K562 (cell line): ENCODE data around the gene GOLIM4. TPM values are rescaled to one million over a fixed set of nuclear protein-coding genes. Genes with fewer than 3 reads are reported as not detected.

Experiments
- ATF1 ChIP-seq, 2 experiments: fragments of 450-650 bp in 1 of 2; IDR thresholded peaks; 2 replicates each; pipeline ENCODE4 v1.6.1; 2016; ENCODE audit warnings: missing compliant biosample characterization in 1 of 2, missing genetic modification characterization in 1 of 2
- ELF2 ChIP-seq: fragments of 250-450 bp; sonication (Bioruptor Pico); IDR thresholded peaks from 2 replicates; pipeline ENCODE4 v1.5.0; 2021; ENCODE audit warnings: mild to moderate bottlenecking
- EP300 ChIP-seq: IDR thresholded peaks from 2 replicates; pipeline ENCODE4 v1.6.1; 2012; ENCODE audit warnings: low read length, improper control_type of control experiment
- FOXJ2 ChIP-seq: fragments of 200-800 bp; sonication (Bioruptor generic); IDR thresholded peaks from 2 replicates; pipeline ENCODE4 v1.6.1; 2016; ENCODE audit warnings: missing genetic modification characterization, missing compliant biosample characterization
- HMBOX1 ChIP-seq: sonication (generic); IDR thresholded peaks from 2 replicates; pipeline ENCODE4 v1.6.1; 2016
- MECOM ChIP-seq: fragments of 250-450 bp; sonication (Bioruptor Pico); IDR thresholded peaks from 2 replicates; pipeline ENCODE4 v1.8.0; 2022; ENCODE audit warnings: inconsistent platforms
- MEF2A ChIP-seq: IDR thresholded peaks from 2 replicates; pipeline ENCODE4 v1.6.1; 2011; ENCODE audit warnings: low read depth, mild to moderate bottlenecking, low read length, moderate library complexity; ENCODE audit not compliant: control insufficient read depth
- MYNN ChIP-seq, 2 experiments: sonication (generic); formaldehyde crosslinking in 1 of 2; IDR thresholded peaks; 2 replicates each; pipeline versions ENCODE4 v1.5.0 to v1.6.1; 2016 to 2020; ENCODE audit warnings: antibody characterized with exemption in 1 of 2, missing genetic modification reagents in 1 of 2
- NELFE ChIP-seq: IDR thresholded peaks from 2 replicates; pipeline ENCODE4 v1.6.1; 2011; ENCODE audit warnings: mild to moderate bottlenecking; ENCODE audit not compliant: insufficient read depth, insufficient read length
- NFRKB ChIP-seq: fragments of 450-650 bp; IDR thresholded peaks from 2 replicates; pipeline ENCODE4 v1.6.1; 2016; ENCODE audit warnings: low read depth
- PKNOX1 ChIP-seq: fragments of 450-650 bp; IDR thresholded peaks from 2 replicates; pipeline ENCODE4 v1.6.1; 2016
- PML ChIP-seq: IDR thresholded peaks from 2 replicates; pipeline ENCODE4 v1.6.1; 2012; ENCODE audit warnings: low read length, inconsistent platforms
- SMARCE1 ChIP-seq: fragments of 450-650 bp; IDR thresholded peaks from 2 replicates; pipeline ENCODE4 v1.7.1; 2016; ENCODE audit warnings: mild to moderate bottlenecking
- SOX6 ChIP-seq: fragments of 450-650 bp; IDR thresholded peaks from 2 replicates; pipeline ENCODE4 v1.6.1; 2014; ENCODE audit warnings: mild to moderate bottlenecking
- TAL1 ChIP-seq: fragments of 450-650 bp; IDR thresholded peaks from 2 replicates; pipeline ENCODE4 v1.6.1; 2016; ENCODE audit warnings: mild to moderate bottlenecking
- TCF3 ChIP-seq: sonication (generic); formaldehyde crosslinking; IDR thresholded peaks from 2 replicates; pipeline ENCODE4 v1.4.0; 2020; ENCODE audit warnings: mild to moderate bottlenecking, missing genetic modification reagents
- TRIM24 ChIP-seq, 2 experiments: fragments of 450-650 bp; IDR thresholded peaks; 2 replicates each; pipeline ENCODE4 v1.6.1; 2016
- VEZF1 ChIP-seq: fragments of 200-800 bp; sonication (Bioruptor generic); IDR thresholded peaks from 2 replicates; pipeline ENCODE4 v1.6.1; 2017; ENCODE audit warnings: missing genetic modification characterization, missing compliant biosample characterization
- ZBTB8A ChIP-seq: fragments of 450-650 bp; IDR thresholded peaks from 2 replicates; pipeline ENCODE4 v1.6.1; 2018; ENCODE audit warnings: mild to moderate bottlenecking, moderate library complexity; ENCODE audit not compliant: partially characterized antibody
- ZC3H11A ChIP-seq: IDR thresholded peaks from 2 replicates; pipeline ENCODE4 v1.6.1; 2012; ENCODE audit warnings: low read depth, low read length, improper control_type of control experiment
- ZFP1 ChIP-seq: fragments of 450-650 bp; formaldehyde crosslinking; IDR thresholded peaks from 2 replicates; pipeline ENCODE4 v1.4.0; 2020; ENCODE audit warnings: mild to moderate bottlenecking, mixed read lengths
- ZMIZ1 ChIP-seq, 2 experiments: fragments of 150-350 bp in 1 of 2; IDR thresholded peaks; 2 replicates each; pipeline ENCODE4 v1.6.1; 2012 to 2016; ENCODE audit warnings: low read depth in 2 of 2, low read length in 2 of 2, mild to moderate bottlenecking in 1 of 2, moderate library complexity in 1 of 2
- ZNF444 ChIP-seq: fragments of 250-450 bp; sonication (Bioruptor Pico); IDR thresholded peaks from 2 replicates; pipeline ENCODE4 v1.4.0; 2020; ENCODE audit warnings: mild to moderate bottlenecking, moderate library complexity
- polyA plus RNA-seq, 8 experiments: library from polyadenylated mRNA; depleted of rRNA in 4 of 8; stranded (reverse) in 5 of 8; unstranded in 3 of 8; fragments of >200 nt; fragmentation: Nextera tagmentation in 2 of 8; fragmentation: Illumina TruSeq in 1 of 8; extraction: Ambion mirVana in 2 of 8; extraction: Trizol in 1 of 8; gene quantifications; 2 replicates each; pipeline versions ENCODE4 v1.2.1 to v1.2.3, GENCODE V29; 2011 to 2014; ENCODE audit warnings: inconsistent platforms in 1 of 8, missing spikeins in 1 of 8
- total RNA-seq, 7 experiments: library from RNA; depleted of rRNA in 6 of 7; stranded (reverse); fragments of >200 nt in 6 of 7; fragmentation: Illumina TruSeq in 2 of 7; extraction: Trizol in 2 of 7; gene quantifications; 2 replicates each; pipeline versions ENCODE4 v1.2.1 to v1.2.3, GENCODE V29; 2011 to 2021; ENCODE audit warnings: low replicate concordance in 1 of 7

GOLIM4 gene
- total and polyA plus RNA-seq, 9 of the 15 experiments (the other 6 are each of a cell fraction or from before 2014, with no cell fraction given), result 9.3 to 39.4 (median 31.0) TPM

GRCh38 chr3:168034152-168034928, 61.4 kb downstream of the GOLIM4 start (continued):
- TF ChIP-seq FOXJ2 (tag) (0 out of 2 replicates have a peak, but pooled peaks have one; percentile 27), TRIM24 (IDR thresholded peaks at IDR 0.05) (peak; percentile 10 to 64; a peak in 2 of 4 replicates), MEF2A (peak; percentile 55), NFRKB (no peak), VEZF1 (peak; percentile 21; the same call in 1 of the 2 replicates), MECOM (peak; percentile 24; the same call in 1 of the 2 replicates), ZMIZ1 (IDR thresholded peaks at IDR 0.05; ENCODE audit: low read depth in 2 of 2, low read length in 2 of 2) (no peak), ZBTB8A (no peak), EP300 (peak; percentile 84), ZNF444 (no peak), SOX6 (peak; percentile 39; the same call in 1 of the 2 replicates), HMBOX1 (peak; percentile 61), ELF2 (CRISPR knock-in tag) (no peak), ZFP1 (CRISPR knock-in tag) (no peak), SMARCE1 (peak; percentile 69; the same call in 1 of the 2 replicates), TAL1 (peak; percentile 73), PML (peak; percentile 75), ZC3H11A (no peak), PKNOX1 (no peak), TCF3 (CRISPR knock-in tag) (peak; percentile 70), NELFE (no peak), MYNN (IDR thresholded peaks at IDR 0.05) (peak; percentile 81; the same call in 1 of the 2 replicates), MYNN (CRISPR knock-in tag; IDR thresholded peaks at IDR 0.05) (no peak), ATF1 (CRISPR knock-in tag; IDR thresholded peaks at IDR 0.05) (no peak), ATF1 (tag; IDR thresholded peaks at IDR 0.05) (no peak)
